ENCODE results near the gene OR2T12.
"Not testable (repeated sequence)": the region's sequence is repeated elsewhere in the genome, so short reads cannot be mapped to it uniquely, and the experiment has no call there.

Gene OR2T12, protein sequence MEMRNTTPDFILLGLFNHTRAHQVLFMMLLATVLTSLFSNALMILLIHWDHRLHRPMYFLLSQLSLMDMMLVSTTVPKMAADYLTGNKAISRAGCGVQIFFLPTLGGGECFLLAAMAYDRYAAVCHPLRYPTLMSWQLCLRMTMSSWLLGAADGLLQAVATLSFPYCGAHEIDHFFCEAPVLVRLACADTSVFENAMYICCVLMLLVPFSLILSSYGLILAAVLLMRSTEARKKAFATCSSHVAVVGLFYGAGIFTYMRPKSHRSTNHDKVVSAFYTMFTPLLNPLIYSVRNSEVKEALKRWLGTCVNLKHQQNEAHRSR

DNA sequence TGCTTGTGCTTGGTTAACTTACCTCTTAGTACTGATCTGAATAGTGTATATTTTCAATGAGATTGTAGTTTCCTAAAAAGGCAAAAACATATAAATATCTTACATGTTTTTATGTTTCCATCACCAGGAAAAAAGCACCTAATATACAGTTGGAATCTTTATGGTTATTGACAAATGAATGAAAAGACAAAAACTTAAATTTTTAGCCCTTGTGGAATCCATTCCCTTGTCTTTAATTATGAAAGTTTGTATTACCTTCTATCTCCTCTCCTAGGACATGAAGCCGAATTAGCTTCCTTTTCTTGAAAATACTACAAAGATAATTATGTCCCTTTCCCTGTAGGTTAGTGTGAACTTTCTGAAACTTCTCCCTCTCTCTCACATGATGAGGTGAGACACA lies at the start of gene OR2T12:
Gene OR2T12 (minus strand): TSS at position 101 of the 400 bp plus-strand sequence. CDS start 7,846 bp downstream, outside the sequence.
- TF ChIP-seq, protein P1, sequence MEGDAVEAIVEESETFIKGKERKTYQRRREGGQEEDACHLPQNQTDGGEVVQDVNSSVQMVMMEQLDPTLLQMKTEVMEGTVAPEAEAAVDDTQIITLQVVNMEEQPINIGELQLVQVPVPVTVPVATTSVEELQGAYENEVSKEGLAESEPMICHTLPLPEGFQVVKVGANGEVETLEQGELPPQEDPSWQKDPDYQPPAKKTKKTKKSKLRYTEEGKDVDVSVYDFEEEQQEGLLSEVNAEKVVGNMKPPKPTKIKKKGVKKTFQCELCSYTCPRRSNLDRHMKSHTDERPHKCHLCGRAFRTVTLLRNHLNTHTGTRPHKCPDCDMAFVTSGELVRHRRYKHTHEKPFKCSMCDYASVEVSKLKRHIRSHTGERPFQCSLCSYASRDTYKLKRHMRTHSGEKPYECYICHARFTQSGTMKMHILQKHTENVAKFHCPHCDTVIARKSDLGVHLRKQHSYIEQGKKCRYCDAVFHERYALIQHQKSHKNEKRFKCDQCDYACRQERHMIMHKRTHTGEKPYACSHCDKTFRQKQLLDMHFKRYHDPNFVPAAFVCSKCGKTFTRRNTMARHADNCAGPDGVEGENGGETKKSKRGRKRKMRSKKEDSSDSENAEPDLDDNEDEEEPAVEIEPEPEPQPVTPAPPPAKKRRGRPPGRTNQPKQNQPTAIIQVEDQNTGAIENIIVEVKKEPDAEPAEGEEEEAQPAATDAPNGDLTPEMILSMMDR (IDR thresholded peaks at IDR 0.05; ENCODE audit: low read depth, low read length, missing control alignments), result no peak
- DNase-seq (ENCODE audit: extremely low read depth, low read depth), result no peak

DNA sequence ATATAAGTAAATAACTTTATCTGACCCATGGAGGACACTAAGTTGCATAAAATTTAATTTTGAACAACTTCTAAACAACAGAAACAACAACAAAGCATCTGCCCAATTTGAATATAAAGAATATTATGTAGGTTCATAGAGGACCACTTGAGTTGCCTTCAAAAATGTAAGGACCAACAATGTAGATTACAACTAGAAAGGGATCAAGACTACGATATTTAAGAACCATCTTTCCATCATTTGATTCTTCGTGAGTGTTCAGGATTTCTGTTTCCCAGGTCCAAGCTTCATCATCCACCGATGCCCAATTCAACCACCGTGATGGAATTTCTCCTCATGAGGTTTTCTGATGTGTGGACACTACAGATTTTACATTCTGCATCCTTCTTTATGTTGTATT lies 45.3 kb upstream of the OR2T12 start, which contains the start of gene OR14C36:
Gene OR14C36 (plus strand): TSS at position 301 of the 400 bp plus-strand sequence. CDS start 0 bp downstream, at position 301.
- DNase-seq (ENCODE audit: extremely low read depth, low read depth), result no peak
- no peak within 1 kb of the TSS for H3K4me3 ChIP-seq (replicated peaks; ENCODE audit: low read depth, low read length)
- TF ChIP-seq, protein P1 (IDR thresholded peaks at IDR 0.05; ENCODE audit: low read depth, low read length, missing control alignments), result no peak

More for the DNA sequence above, at the start of gene OR2T12:
- H3K4me3 ChIP-seq (replicated peaks; ENCODE audit: low read depth, low read length), result no peak within 1 kb of the TSS

DNA sequence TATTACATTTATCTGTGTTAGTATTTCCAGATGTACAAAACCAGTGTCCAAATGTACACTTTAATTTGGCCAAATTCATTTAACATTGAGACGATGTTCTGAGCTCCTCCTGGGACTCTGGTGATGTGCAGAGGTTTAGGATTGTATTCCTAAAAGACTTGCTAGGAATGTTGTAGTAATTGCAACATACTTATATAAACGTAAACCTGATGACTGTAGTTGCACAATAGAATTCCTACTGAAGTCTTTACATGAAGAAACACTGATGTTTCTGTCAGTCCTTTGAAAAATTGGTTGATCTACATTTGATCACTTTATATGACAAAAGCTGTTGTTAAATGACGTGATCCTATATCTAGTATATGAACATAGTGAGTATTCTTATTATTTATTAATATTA lies 40.2 kb upstream of the OR2T12 start:
- TF ChIP-seq, protein P1 (IDR thresholded peaks at IDR 0.05; ENCODE audit: low read depth, low read length, missing control alignments), result no peak
- DNase-seq (ENCODE audit: extremely low read depth, low read depth), result no peak
- no peak overlapping the region for H3K4me3 ChIP-seq (replicated peaks; ENCODE audit: low read depth, low read length)

DNA sequence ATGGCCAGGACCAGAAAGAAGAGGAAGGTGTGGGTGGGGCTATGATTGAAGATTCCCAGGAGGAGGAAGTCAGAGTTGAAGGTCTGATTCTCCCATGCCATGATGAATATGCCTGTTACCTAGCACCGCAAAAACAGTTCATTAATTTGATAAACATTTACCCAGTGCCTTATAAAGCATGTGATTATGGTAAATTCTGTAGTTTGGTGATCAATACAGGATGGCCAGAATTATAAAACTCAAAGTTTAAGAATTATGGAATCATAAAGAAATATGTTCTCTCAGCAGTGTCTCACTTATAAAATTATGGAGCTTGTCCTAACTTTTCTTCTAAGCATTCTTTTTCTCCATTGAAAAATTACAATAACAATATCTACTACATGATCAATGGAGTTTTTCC lies 21.2 kb upstream of the OR2T12 start, which contains the start of gene OR2M7:
Gene OR2M7 (minus strand): TSS at position 101 of the 400 bp plus-strand sequence. CDS start 0 bp downstream, at position 101.
- DNase-seq (ENCODE audit: extremely low read depth, low read depth), result no peak
- TF ChIP-seq, protein P1 (IDR thresholded peaks at IDR 0.05; ENCODE audit: low read depth, low read length, missing control alignments), result no peak
- no peak within 1 kb of the TSS for H3K4me3 ChIP-seq (replicated peaks; ENCODE audit: low read depth, low read length)

DNA sequence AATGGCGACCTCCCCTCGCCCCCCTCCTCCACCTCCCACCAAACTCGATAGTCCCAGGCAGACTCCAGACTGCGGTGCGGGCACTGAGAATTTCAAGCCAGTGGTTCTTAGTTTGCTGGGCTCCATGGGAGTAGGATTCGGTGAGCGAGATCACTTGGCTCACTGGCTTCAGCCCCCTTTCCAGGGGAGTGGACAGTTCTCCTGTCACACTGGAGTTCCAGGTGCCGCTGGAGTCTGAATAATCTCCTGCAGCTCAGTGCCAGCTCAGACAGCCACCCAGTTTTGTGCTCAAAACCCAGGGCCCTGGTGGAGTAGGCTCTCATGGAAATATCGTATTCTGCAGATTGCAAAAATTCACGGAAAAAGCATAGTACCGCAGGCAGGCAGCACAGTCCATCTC lies 13.6 kb upstream of the OR2T12 start:
- TF ChIP-seq, protein P1 (IDR thresholded peaks at IDR 0.05; ENCODE audit: low read depth, low read length, missing control alignments), result no peak
- no peak for DNase-seq (ENCODE audit: extremely low read depth, low read depth)
- no peak overlapping the region for H3K4me3 ChIP-seq (replicated peaks; ENCODE audit: low read depth, low read length)

DNA sequence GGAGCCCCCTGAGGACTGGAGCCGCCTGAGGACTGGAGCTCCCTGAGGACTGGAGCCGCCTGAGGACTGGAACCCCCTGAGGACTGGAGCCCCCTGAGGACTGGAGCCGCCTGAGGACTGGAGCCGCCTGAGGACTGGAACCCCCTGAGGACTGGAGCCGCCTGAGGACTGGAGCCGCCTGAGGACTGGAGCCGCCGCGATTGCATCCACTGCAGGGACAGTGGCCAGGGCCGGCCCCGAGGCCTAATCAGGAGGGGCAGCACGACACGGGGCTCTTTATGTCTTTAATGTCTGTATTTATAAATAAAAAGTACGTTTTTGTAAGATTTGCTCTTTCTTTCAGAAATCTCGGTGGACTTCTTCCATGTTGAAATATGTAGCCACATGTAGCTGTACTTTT lies 3.5 kb upstream of the OR2T12 start:
- H3K4me3 ChIP-seq (replicated peaks; ENCODE audit: low read depth, low read length); DNase-seq (ENCODE audit: extremely low read depth, low read depth): not testable (repeated sequence)

DNA sequence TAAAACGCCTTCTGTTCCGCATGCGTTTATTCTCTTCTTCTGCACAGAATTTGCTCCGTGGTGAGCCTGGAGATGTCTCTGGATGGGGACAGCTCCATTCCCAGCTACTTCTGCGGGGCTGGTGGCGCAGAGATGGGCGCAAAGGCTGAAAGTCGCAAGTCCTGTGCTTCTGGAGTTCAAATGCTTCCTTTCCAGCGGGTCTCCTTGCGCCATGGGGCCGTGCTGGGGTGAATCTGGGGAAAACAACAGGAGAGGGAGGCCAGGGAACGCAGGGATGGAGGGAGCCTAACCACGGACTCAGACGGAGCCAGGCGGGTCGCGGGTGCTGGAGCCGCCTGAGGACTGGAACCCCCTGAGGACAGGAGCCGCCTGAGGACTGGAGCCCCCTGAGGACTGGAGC lies 2.9 kb upstream of the OR2T12 start:
- H3K4me3 ChIP-seq (replicated peaks; ENCODE audit: low read depth, low read length), result no peak overlapping the region
- no peak for DNase-seq (ENCODE audit: extremely low read depth, low read depth)
- TF ChIP-seq, protein P1 (IDR thresholded peaks at IDR 0.05; ENCODE audit: low read depth, low read length, missing control alignments), result no peak

DNA sequence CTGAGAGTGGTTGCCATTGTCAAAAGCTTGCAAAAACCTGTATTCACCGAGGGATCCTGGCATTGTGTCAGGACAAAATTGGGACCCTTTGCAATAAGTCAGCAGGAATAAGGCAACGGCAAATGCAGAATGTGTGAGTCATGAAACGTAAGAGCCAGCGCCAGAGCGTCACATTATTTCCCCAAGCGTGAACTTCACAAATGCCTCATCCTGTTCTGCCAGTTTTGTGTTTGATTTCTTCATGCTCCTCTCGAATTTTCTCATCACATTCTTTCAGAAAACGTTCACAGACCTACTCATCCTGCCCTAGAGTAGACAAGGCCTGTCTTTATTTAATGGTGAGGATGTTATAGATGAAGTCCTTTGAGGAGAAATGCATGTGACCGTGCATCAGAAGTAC lies 2.4 kb upstream of the OR2T12 start:
- H3K4me3 ChIP-seq (replicated peaks; ENCODE audit: low read depth, low read length); DNase-seq (ENCODE audit: extremely low read depth, low read depth): not testable (repeated sequence)

All from HFF-Myc (cell line).